Endodermal cell (in vitro differentiated cells): ENCODE measurements around the gene POLR3G. TPM values are rescaled to one million over a fixed set of nuclear protein-coding genes. Genes with fewer than 3 reads are reported as not detected.
A peak's percentile ranks its signal among the peaks of the same experiment; 100 is the strongest.

Experiments used
- DNase-seq: peaks from one replicate; pipeline ENCODE4 v3.0.0-alpha.2; 2017
- H3K27ac ChIP-seq: 2 replicates; pipeline ENCODE4 v1.5.1; 2013; ENCODE audit warnings: mild to moderate bottlenecking, low read depth, low read length, moderate library complexity
- H3K27me3 ChIP-seq: 2 replicates; pipeline ENCODE4 v1.6.1; 2013; ENCODE audit warnings: mild to moderate bottlenecking, low read length, moderate library complexity; ENCODE audit not compliant: insufficient read depth, control insufficient read depth, poor library complexity, severe bottlenecking
- H3K36me3 ChIP-seq: 2 replicates; pipeline ENCODE4 v1.7.0; 2013; ENCODE audit warnings: mild to moderate bottlenecking, low read length, moderate library complexity; ENCODE audit not compliant: control insufficient read depth, insufficient read depth
- H3K4me1 ChIP-seq: one replicate; pipeline ENCODE4 v1.7.0; 2013; ENCODE audit warnings: low read length; ENCODE audit not compliant: control insufficient read depth, insufficient read depth
- H3K4me3 ChIP-seq: 2 replicates; pipeline ENCODE4 v1.5.1; 2013; ENCODE audit warnings: mild to moderate bottlenecking, low read length, moderate library complexity
- H3K9ac ChIP-seq: 2 replicates; pipeline ENCODE4 v1.6.1; 2013; ENCODE audit warnings: mild to moderate bottlenecking, low read length, moderate library complexity; ENCODE audit not compliant: poor library complexity, severe bottlenecking; ENCODE audit errors: extremely low read depth
- H3K9me3 ChIP-seq: 2 replicates; pipeline ENCODE4 v1.6.1; 2013; ENCODE audit warnings: mild to moderate bottlenecking, low read length, moderate library complexity; ENCODE audit not compliant: control insufficient read depth
- H3K27ac Mint-ChIP-seq: 2 replicates; pipeline ENCODE4 v1.8.0; 2020; ENCODE audit warnings: mixed read lengths
- H3K27me3 Mint-ChIP-seq: 2 replicates; pipeline ENCODE4 v1.8.0; 2021; ENCODE audit warnings: mild to moderate bottlenecking, mixed read lengths; ENCODE audit not compliant: insufficient read depth
- H3K36me3 Mint-ChIP-seq: 2 replicates; pipeline ENCODE4 v1.8.0; 2020; ENCODE audit warnings: low read depth, mixed read lengths
- H3K4me1 Mint-ChIP-seq: 2 replicates; pipeline ENCODE4 v1.8.0; 2020; ENCODE audit warnings: mixed read lengths
- H3K4me3 Mint-ChIP-seq: 2 replicates; pipeline ENCODE4 v1.8.0; 2020; ENCODE audit warnings: mild to moderate bottlenecking, moderate library complexity, mixed read lengths
- H3K9me3 Mint-ChIP-seq: 2 replicates; pipeline ENCODE4 v1.8.0; 2020; ENCODE audit warnings: mild to moderate bottlenecking, mixed read lengths
- WGBS, 2 experiments: methylation state at CpG; one replicate each; pipeline versions ENCODE4 v1.1.5 to v1.1.7; 2013; ENCODE audit warnings: missing lambda C conversion rate in 2 of 2, mixed read lengths in 1 of 2; ENCODE audit not compliant: insufficient coverage in 1 of 2, insufficient read length in 1 of 2; 5-methylcytosine and 5-hydroxymethylcytosine counted together
- total RNA-seq, 2 donors: library from RNA; stranded (reverse); fragmentation: NEBNext Ultra II Directional in 1 of 2; extraction: Animal tissue kit (Norgen Biotek cat#: 25700) in 1 of 2; gene quantifications; 2 replicates in 1 of 2; 3 replicates in 1 of 2; pipeline ENCODE4 v1.2.1, GENCODE V29; 2021
- TF ChIP-seq, protein P1 (sequence below): fragments of 200-600 bp; sonication (generic); conservative IDR thresholded peaks from 2 replicates; pipeline ENCODE4 v1.5.0; 2021; ENCODE audit warnings: antibody characterized with exemption, mild to moderate bottlenecking

POLR3G gene
- total RNA-seq, 2 donors from 2014 or later, result 6.3 to 16.4 TPM

DNA sequence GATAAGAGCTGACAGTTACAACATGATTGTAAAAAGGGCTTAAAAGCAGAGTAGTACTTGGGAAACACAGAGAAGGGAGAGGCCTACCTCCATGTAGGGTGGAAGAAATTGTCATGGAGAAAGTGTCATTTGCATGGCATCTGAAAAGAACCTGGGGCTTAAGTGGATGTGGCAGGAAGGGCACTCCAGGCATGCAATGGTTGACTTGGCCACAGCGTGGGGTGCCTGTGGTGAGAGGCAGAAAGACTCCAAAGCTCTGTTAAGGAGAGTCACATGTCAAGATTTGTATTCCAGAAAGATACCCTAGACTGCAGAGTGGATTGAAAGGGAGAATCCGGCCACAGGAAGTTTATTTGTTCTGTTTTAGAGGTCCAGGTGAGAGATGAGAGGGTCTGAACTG lies 2.4 kb downstream of the POLR3G start:
- H3K4me1 ChIP-seq, result peaks cover 3% of the 10 kb centered on the region
- H3K4me1 Mint-ChIP-seq, result peaks cover 28% of the 10 kb centered on the region
- WGBS, 2 experiments, result 19% methylated on average over 2 of the region's 2 CpGs
- no peaks in the 10 kb centered on the region for H3K27me3 Mint-ChIP-seq
- no peak overlapping the region for H3K27ac ChIP-seq
- TF ChIP-seq, protein P1, sequence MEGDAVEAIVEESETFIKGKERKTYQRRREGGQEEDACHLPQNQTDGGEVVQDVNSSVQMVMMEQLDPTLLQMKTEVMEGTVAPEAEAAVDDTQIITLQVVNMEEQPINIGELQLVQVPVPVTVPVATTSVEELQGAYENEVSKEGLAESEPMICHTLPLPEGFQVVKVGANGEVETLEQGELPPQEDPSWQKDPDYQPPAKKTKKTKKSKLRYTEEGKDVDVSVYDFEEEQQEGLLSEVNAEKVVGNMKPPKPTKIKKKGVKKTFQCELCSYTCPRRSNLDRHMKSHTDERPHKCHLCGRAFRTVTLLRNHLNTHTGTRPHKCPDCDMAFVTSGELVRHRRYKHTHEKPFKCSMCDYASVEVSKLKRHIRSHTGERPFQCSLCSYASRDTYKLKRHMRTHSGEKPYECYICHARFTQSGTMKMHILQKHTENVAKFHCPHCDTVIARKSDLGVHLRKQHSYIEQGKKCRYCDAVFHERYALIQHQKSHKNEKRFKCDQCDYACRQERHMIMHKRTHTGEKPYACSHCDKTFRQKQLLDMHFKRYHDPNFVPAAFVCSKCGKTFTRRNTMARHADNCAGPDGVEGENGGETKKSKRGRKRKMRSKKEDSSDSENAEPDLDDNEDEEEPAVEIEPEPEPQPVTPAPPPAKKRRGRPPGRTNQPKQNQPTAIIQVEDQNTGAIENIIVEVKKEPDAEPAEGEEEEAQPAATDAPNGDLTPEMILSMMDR, result peak; percentile 36
- no peak overlapping the region for H3K9ac ChIP-seq
- peak; percentile 86 for DNase-seq
- no peak overlapping the region for H3K4me3 ChIP-seq
- H3K4me3 Mint-ChIP-seq, result peak overlapping the region; percentile 5
- no peaks in the 10 kb centered on the region for H3K36me3 ChIP-seq
- no peaks in the 10 kb centered on the region for H3K36me3 Mint-ChIP-seq
- H3K9me3 Mint-ChIP-seq, result no peaks in the 10 kb centered on the region
- peak overlapping the region; percentile 16 for H3K27ac Mint-ChIP-seq
- H3K27me3 ChIP-seq, result no peaks in the 10 kb centered on the region
- H3K9me3 ChIP-seq, result no peaks in the 10 kb centered on the region

DNA sequence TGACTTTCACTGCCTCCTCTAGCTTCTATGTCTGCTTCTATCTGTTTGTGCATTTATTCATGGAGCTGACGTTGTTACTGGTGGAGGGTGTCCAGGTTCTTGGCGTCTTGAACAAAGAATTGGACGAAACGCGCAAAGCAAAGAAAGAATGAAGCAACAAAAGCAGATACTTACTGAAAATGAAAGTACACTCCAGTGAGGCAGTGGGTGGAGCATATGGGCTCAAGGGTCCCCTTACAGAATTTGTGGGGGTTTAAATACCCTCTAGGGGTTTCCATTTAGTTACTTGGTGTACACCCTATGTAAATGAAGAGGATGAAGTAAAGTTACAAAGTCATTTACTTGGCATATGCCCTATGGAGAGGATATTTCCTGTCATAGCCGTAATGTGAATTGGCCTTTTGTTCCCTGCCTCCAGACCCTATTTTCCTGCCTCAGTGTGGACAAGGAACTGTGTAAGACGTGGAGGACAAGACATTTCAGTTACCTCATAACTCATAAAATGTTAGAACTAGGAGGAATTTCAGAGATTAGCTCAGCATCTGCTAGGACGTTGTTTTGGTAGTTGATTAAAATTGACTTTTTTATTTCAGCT lies 3.1 kb downstream of the POLR3G start:
- H3K27me3 ChIP-seq, result no peaks in the 10 kb centered on the region
- H3K27me3 Mint-ChIP-seq, result no peaks in the 10 kb centered on the region
- H3K36me3 ChIP-seq, result no peaks in the 10 kb centered on the region
- H3K27ac Mint-ChIP-seq, result peak overlapping the region; percentile 16
- no peak overlapping the region for H3K9ac ChIP-seq
- H3K9me3 Mint-ChIP-seq, result no peaks in the 10 kb centered on the region
- no peak overlapping the region for H3K4me3 ChIP-seq
- H3K27ac ChIP-seq, result no peak overlapping the region
- 86 to 91% methylated on average over 4 to 8 of the region's 8 CpGs for WGBS, 2 experiments
- H3K4me3 Mint-ChIP-seq, result no peak overlapping the region
- no peaks in the 10 kb centered on the region for H3K9me3 ChIP-seq
- peaks cover 3% of the 10 kb centered on the region for H3K4me1 ChIP-seq
- TF ChIP-seq, protein P1, result no peak
- peaks cover 28% of the 10 kb centered on the region for H3K4me1 Mint-ChIP-seq
- no peak for DNase-seq
- no peaks in the 10 kb centered on the region for H3K36me3 Mint-ChIP-seq

DNA sequence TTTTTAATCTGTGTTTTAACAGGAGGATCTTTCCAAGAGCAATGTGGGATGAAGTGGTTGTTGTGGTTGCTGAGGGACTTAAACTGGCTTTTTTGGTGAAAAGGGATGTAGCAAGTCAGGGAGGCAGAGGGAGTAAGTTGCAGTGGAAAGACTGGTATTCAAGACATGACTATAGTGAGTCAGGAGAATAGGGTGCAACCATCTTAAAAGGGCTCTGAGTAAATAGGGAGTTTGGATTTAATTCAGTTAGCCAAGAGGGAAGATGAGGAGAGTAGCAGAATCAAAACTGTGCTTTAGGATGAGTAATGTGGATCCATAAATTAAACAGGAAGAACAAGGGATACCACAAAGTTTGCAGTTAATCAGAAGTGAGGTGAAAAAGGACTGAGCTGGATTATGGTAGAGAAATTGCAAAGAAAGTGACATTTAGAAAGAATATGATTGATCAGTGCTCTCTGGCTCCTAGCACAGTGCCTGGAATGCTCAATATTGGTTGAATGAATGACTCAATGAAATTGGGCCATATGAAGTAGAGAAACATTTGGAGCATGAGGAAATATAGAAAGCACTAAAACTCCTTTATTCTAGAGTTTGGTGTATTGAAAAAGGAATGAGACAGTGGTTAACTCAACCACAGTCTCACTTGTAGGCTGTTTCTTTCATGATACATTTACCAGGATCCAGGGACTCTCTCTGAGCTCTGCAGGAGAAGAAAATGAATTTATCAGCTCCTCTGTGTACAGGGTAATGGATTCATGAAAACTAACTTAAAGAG lies 5.1 kb downstream of the POLR3G start:
- Histone ChIP-seq H3K9me3 (no peaks in the 10 kb centered on the region), H3K27ac (no peak overlapping the region), H3K4me1 (no peaks in the 10 kb centered on the region), H3K4me3 (no peak overlapping the region), H3K36me3 (no peaks in the 10 kb centered on the region), H3K27me3 (no peaks in the 10 kb centered on the region), H3K9ac (no peak overlapping the region)
- Mint-ChIP-seq H3K27me3 (no peaks in the 10 kb centered on the region), H3K36me3 (peaks cover 4% of the 10 kb centered on the region), H3K9me3 (no peaks in the 10 kb centered on the region), H3K4me3 (no peak overlapping the region), H3K4me1 (peaks cover 23% of the 10 kb centered on the region), H3K27ac (no peak overlapping the region)
- TF ChIP-seq, protein P1, result no peak
- DNase-seq, result no peak
